ENCODE measurements around the gene PTH2. TPM values are rescaled to one million over a fixed set of nuclear protein-coding genes. Genes with fewer than 3 reads are reported as not detected.

Gene PTH2
- total RNA-seq, 1 experiment from 2014 or later: 1.0 TPM

DNA sequence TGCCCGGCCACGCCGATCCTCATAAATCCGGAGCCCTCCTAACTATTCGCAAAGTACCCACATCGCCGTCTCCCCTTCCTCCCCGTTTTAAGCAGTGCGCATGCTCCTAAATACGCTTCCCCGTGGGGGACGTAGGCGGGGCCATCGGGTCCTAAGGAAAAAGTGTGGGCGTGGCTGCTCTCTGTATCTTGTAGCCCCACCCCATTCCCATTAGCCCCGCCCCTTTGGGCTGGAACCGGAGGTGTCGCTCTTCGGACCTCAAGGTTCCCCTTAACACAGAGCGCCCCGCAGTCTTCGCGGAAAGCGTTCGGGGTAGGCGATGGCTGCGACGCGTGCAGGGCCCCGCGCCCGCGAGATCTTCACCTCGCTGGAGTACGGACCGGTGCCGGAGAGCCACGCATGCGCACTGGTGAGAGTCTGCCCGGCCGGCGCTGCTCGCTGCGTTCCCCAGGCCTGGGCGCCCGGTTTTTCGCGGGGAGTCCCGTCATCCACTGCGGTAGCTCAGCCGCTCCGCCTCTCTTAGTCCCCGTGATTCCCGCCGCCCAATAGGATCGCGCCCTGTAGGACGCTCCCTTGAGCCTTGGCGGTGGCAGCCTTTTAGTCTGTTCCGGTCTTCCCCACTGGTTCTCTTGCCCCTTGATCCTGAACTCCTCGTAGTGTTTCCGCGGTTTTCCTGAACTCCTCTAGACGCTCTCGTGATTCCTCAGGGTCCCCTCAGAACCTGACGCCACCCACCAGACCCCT is 29.9 kb upstream of the PTH2 start, which contains the start of gene ALDH16A1 (continued):
- TF ChIP-seq CREM (CRISPR knock-in tag; IDR thresholded peaks at IDR 0.05) (no peak), TEAD1 (CRISPR knock-in tag; IDR thresholded peaks at IDR 0.05) (no peak), TCF7 (CRISPR knock-in tag; IDR thresholded peaks at IDR 0.05; ENCODE audit: low read depth) (no peak), CREB1 (CRISPR knock-in tag; IDR thresholded peaks at IDR 0.05) (0 out of 2 replicates have a peak, but pooled peaks have one; percentile 64), PRDM15 (CRISPR knock-in tag; IDR thresholded peaks at IDR 0.05) (no peak), ZNF263 (CRISPR knock-in tag; IDR thresholded peaks at IDR 0.05; ENCODE audit: low read depth) (no peak), RELA (CRISPR knock-in tag; IDR thresholded peaks at IDR 0.05; ENCODE audit: borderline replicate concordance) (no peak), ETV6 (CRISPR knock-in tag; IDR thresholded peaks at IDR 0.05) (peak; percentile 11; the same call in 1 of the 2 replicates), NR3C1 (CRISPR knock-in tag; conservative IDR thresholded peaks at IDR 0.05; ENCODE audit: low read depth) (no peak), ZNF121 (CRISPR knock-in tag; IDR thresholded peaks at IDR 0.05) (no peak), ATF1 (CRISPR knock-in tag; IDR thresholded peaks at IDR 0.05) (no peak), FOXP1 (CRISPR knock-in tag; IDR thresholded peaks at IDR 0.05; ENCODE audit: borderline replicate concordance) (peak; percentile 54; the same call in 1 of the 2 replicates), HMGA2 (CRISPR knock-in tag; IDR thresholded peaks at IDR 0.05) (no peak), JAZF1 (CRISPR knock-in tag; IDR thresholded peaks at IDR 0.05) (no peak), ATF6 (CRISPR knock-in tag; IDR thresholded peaks at IDR 0.05) (no peak), TEAD4 (CRISPR knock-in tag; IDR thresholded peaks at IDR 0.05) (no peak), FOXP4 (CRISPR knock-in tag; IDR thresholded peaks at IDR 0.05) (peak; percentile 12; the same call in 1 of the 2 replicates), SP1 (CRISPR knock-in tag; conservative IDR thresholded peaks at IDR 0.05) (peak; percentile 76), MAX (CRISPR knock-in tag; IDR thresholded peaks at IDR 0.05) (peak; percentile 77), ZNF423 (CRISPR knock-in tag; IDR thresholded peaks at IDR 0.05) (no peak), GTF2I (CRISPR knock-in tag; conservative IDR thresholded peaks at IDR 0.05) (no peak), IRF1 (CRISPR knock-in tag; IDR thresholded peaks at IDR 0.05) (no peak), NFE2L1 (CRISPR knock-in tag; IDR thresholded peaks at IDR 0.05) (peak; percentile 24; the same call in 1 of the 2 replicates), USF1 (CRISPR knock-in tag; IDR thresholded peaks at IDR 0.05) (peak; percentile 95)
- TF ChIP-seq, protein P1, sequence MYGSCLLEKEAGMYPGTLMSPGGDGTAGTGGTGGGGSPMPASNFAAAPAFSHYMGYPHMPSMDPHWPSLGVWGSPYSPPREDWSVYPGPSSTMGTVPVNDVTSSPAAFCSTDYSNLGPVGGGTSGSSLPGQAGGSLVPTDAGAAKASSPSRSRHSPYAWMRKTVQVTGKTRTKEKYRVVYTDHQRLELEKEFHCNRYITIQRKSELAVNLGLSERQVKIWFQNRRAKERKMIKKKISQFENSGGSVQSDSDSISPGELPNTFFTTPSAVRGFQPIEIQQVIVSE (CRISPR knock-in tag; IDR thresholded peaks at IDR 0.05; ENCODE audit: borderline replicate concordance): no peak
- TF ChIP-seq, protein P2, sequence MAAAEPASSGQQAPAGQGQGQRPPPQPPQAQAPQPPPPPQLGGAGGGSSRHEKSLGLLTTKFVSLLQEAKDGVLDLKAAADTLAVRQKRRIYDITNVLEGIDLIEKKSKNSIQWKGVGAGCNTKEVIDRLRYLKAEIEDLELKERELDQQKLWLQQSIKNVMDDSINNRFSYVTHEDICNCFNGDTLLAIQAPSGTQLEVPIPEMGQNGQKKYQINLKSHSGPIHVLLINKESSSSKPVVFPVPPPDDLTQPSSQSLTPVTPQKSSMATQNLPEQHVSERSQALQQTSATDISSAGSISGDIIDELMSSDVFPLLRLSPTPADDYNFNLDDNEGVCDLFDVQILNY (CRISPR knock-in tag; IDR thresholded peaks at IDR 0.05): peak; percentile 90
- TF ChIP-seq, protein P3, sequence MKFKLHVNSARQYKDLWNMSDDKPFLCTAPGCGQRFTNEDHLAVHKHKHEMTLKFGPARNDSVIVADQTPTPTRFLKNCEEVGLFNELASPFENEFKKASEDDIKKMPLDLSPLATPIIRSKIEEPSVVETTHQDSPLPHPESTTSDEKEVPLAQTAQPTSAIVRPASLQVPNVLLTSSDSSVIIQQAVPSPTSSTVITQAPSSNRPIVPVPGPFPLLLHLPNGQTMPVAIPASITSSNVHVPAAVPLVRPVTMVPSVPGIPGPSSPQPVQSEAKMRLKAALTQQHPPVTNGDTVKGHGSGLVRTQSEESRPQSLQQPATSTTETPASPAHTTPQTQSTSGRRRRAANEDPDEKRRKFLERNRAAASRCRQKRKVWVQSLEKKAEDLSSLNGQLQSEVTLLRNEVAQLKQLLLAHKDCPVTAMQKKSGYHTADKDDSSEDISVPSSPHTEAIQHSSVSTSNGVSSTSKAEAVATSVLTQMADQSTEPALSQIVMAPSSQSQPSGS (CRISPR knock-in tag; IDR thresholded peaks at IDR 0.05; ENCODE audit: borderline replicate concordance, low read depth): no peak
